ENCODE data around the gene CHRNB4. TPM values are rescaled to one million over a fixed set of nuclear protein-coding genes. Genes with fewer than 3 reads are reported as not detected.

Gene CHRNB4
- polyA plus RNA-seq, 2 of the 4 experiments (the other 2 are of a cell fraction), result 0.53 to 3.2 TPM

DNA sequence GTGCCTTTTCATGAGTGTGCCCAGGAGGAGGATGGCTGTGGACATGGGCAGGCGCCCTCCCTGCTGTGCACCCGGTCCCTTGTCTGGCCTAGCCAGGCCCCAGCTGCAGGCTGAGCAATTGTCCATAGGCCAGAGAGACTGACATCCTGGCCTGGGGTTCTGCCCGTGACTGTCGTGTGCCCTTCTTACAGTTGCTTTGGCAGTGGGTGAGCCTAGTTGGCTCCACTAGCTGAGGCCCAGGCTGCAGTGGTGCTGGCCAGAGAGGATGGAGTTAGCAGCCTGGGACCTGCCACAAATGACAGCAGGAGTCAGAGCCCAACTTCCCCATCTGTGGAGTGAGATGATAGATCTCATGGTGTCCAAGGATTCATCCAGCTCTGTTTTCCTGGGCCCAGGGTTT, 9.0 kb upstream of the CHRNB4 start:
- CTCF ChIA-PET, result interaction anchor here (1.1 to 5.1 kb wide), 4 partner anchors 11 to 59 kb away, joined by 3 to 51 read pairs (median 4); no protein-coding TSS in a partner anchor
- ATAC-seq (no peak), DNase-seq (ENCODE audit: low read depth in 1 of 2, low spot score in 1 of 2) (no peak), FAIRE-seq (no peak)
- POLR2A ChIA-PET, result no interaction called here
- no peaks in the 10 kb centered on the region for H3K4me1 ChIP-seq
- no peak overlapping the region for H3K4me3 ChIP-seq
- 82% methylated on average over 2 of the region's 4 CpGs for WGBS (ENCODE audit: missing lambda C conversion rate)
- no peak overlapping the region for H3K27ac ChIP-seq
- no peaks in the 10 kb centered on the region for H3K9me3 ChIP-seq
- no peak overlapping the region for H3K4me2 ChIP-seq
- no peak for TF ChIP-seq CBX2 (IDR thresholded peaks at IDR 0.05; ENCODE audit: borderline replicate concordance, low read depth)
- TF ChIP-seq CBX8 (IDR thresholded peaks at IDR 0.05), result no peak
- TF ChIP-seq ESRRA (IDR thresholded peaks at IDR 0.05; ENCODE audit: borderline replicate concordance, low read length), result no peak
- TF ChIP-seq MAFK (IDR thresholded peaks at IDR 0.05; ENCODE audit: partially characterized antibody), result no peak
- no peak for TF ChIP-seq EHF (CRISPR knock-in tag; IDR thresholded peaks at IDR 0.05)
- no peak for TF ChIP-seq ZNF302 (CRISPR knock-in tag; IDR thresholded peaks at IDR 0.05)
- TF ChIP-seq HOXB13 (CRISPR knock-in tag; IDR thresholded peaks at IDR 0.05; ENCODE audit: low read depth), result no peak
- TF ChIP-seq RFX5 (IDR thresholded peaks at IDR 0.05), result no peak
- TF ChIP-seq HOXB5 (CRISPR knock-in tag; IDR thresholded peaks at IDR 0.05), result no peak
- no peak for TF ChIP-seq TP53 (CRISPR knock-in tag; IDR thresholded peaks at IDR 0.05)

GRCh38 chr15:78645009-78645408, 4.0 kb upstream of the CHRNB4 start:
- WGBS (ENCODE audit: missing lambda C conversion rate), result 73% methylated on average over 4 of the region's 4 CpGs
- H3K4me1 ChIP-seq, result 0 out of 3 replicates have a peak, but pooled peaks cover 3% of the 10 kb centered on the region
- FAIRE-seq, result no peak
- H3K4me3 ChIP-seq, result no peak overlapping the region
- no peak overlapping the region for H3K4me2 ChIP-seq
- H3K9me3 ChIP-seq, result no peaks in the 10 kb centered on the region
- ChIA-PET CTCF (interaction anchor here (0.8 to 2.2 kb wide), 6 partner anchors 11 to 106 kb away, joined by 4 to 8 read pairs (median 5); no protein-coding TSS in a partner anchor), POLR2A (no interaction called here)
- no peak for DNase-seq (ENCODE audit: low read depth in 1 of 2, low spot score in 1 of 2)
- TF ChIP-seq TFCP2L1 (CRISPR knock-in tag; IDR thresholded peaks at IDR 0.05) (no peak), POLR2A (IDR thresholded peaks at IDR 0.05; ENCODE audit: low read length) (no peak), SREBF2 (IDR thresholded peaks at IDR 0.05) (no peak), MAZ (IDR thresholded peaks at IDR 0.05; ENCODE audit: borderline replicate concordance, low read depth, low read length) (no peak), ELK1 (IDR thresholded peaks at IDR 0.05; ENCODE audit: low read depth, low read length) (no peak)
- no peak overlapping the region for H3K27ac ChIP-seq
- ATAC-seq, result no peak

DNA sequence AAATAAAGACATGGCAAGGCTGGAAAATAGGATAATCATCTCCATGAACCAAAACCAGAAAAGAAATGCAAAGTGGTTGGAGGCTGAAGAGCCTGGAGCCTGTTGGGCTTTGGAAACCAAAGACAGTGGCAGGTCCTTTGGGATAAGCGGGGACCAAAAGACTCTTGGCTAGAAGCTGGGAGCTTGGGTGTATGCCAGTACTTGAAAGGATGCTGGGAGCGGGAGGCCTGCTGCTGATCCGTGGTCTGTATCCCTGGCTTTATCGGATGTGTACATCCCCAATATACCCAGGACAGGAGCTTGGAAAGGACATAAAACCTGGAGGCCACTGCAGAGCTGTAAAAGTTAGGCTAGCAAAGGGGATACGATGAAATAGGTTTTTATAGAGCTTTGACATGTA, 1.3 kb upstream of the CHRNB4 start:
- Histone ChIP-seq H3K4me3 (no peak overlapping the region), H3K27ac (no peak overlapping the region), H3K9me3 (no peaks in the 10 kb centered on the region), H3K4me1 (0 out of 3 replicates have a peak, but pooled peaks cover 3% of the 10 kb centered on the region), H3K4me2 (no peak overlapping the region)
- CTCF ChIA-PET, result interaction anchor here (1.1 to 15.4 kb wide), 6 partner anchors 9 to 109 kb away, joined by 4 to 224 read pairs (median 10); partner anchors contain the start of gene CHRNA3
- TF ChIP-seq HEYL (CRISPR knock-in tag; IDR thresholded peaks at IDR 0.05), result no peak
- TF ChIP-seq MAFK (IDR thresholded peaks at IDR 0.05; ENCODE audit: partially characterized antibody), result no peak
- no peak for TF ChIP-seq POLR2A (IDR thresholded peaks at IDR 0.05; ENCODE audit: low read length)
- TF ChIP-seq MYC (IDR thresholded peaks at IDR 0.05; ENCODE audit: borderline replicate concordance, low read length), result no peak
- TF ChIP-seq JUN (IDR thresholded peaks at IDR 0.05), result no peak
- TF ChIP-seq MAZ (IDR thresholded peaks at IDR 0.05; ENCODE audit: borderline replicate concordance, low read depth, low read length), result no peak
- TF ChIP-seq, protein P1, sequence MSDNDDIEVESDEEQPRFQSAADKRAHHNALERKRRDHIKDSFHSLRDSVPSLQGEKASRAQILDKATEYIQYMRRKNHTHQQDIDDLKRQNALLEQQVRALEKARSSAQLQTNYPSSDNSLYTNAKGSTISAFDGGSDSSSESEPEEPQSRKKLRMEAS (IDR thresholded peaks at IDR 0.05), result no peak
- no peak for TF ChIP-seq NFE2L2 (conservative IDR thresholded peaks at IDR 0.05; ENCODE audit: low read length)
- TF ChIP-seq EHF (CRISPR knock-in tag; IDR thresholded peaks at IDR 0.05), result no peak
- TF ChIP-seq, protein P2, sequence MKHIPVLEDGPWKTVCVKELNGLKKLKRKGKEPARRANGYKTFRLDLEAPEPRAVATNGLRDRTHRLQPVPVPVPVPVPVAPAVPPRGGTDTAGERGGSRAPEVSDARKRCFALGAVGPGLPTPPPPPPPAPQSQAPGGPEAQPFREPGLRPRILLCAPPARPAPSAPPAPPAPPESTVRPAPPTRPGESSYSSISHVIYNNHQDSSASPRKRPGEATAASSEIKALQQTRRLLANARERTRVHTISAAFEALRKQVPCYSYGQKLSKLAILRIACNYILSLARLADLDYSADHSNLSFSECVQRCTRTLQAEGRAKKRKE (CRISPR knock-in tag; IDR thresholded peaks at IDR 0.05; ENCODE audit: low read depth), result no peak
- TF ChIP-seq RCOR1 (IDR thresholded peaks at IDR 0.05; ENCODE audit: low read depth, low read length), result no peak
- TF ChIP-seq HOXA7 (CRISPR knock-in tag; IDR thresholded peaks at IDR 0.05), result no peak
- no peak for TF ChIP-seq PBX3 (IDR thresholded peaks at IDR 0.05)
- 87% methylated on average over 5 of the region's 5 CpGs for WGBS (ENCODE audit: missing lambda C conversion rate)
- DNase-seq (ENCODE audit: low read depth in 1 of 2, low spot score in 1 of 2) (no peak), FAIRE-seq (no peak), ATAC-seq (no peak)
- POLR2A ChIA-PET, result no interaction called here
